Measurements from ENCODE around the gene NDUFB4.

The NDUFB4 gene

GRCh38 chr3:120596116-120596852 is at the start of gene NDUFB4:
NDUFB4 (plus strand) TSS chr3:120596336; CDS start chr3:120596360, 24 bp downstream.
- Histone ChIP-seq H3K4me3 (ENCODE audit: low read depth, low read length) (peak within 1 kb of the TSS; percentile 80), H3K27me3 (replicated peaks) (no peaks in the 10 kb centered on the region), H3K27ac (peak within 1 kb of the TSS; percentile 83), H3K36me3 (replicated peaks) (peaks cover 7% of the 10 kb centered on the region)
- DNase-seq: peak; percentile 98
- TF ChIP-seq CTCF (IDR thresholded peaks at IDR 0.05; ENCODE audit: low read depth, low read length, missing control alignments): no peak
- in situ Hi-C loops (cut with HindIII; ENCODE audit: low pct_ligation_motif_present, low sequenced_read_pairs): no loop called here

DNA sequence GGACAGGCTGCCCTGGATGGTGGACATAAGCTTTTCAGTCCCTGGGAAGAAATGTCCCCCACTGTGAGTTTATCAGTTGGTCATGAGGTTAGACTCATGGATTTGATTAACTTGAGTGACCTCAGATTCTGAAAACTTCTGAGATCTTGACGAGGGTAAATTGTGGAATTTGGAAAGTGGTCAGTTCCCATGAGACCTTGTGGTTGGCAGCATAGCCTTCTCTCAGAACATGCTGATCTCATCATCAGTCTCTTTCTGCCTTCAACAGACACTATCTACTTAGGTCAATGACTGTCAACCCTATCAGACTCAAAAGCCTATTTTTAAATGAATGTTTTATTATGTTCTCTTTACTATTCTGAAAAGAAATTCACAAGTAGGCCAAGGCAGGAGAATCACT is 45.6 kb upstream of the NDUFB4 start:
- in situ Hi-C loops (cut with HindIII; ENCODE audit: low pct_ligation_motif_present, low sequenced_read_pairs): no loop called here
- H3K4me3 ChIP-seq (ENCODE audit: low read depth, low read length): no peak overlapping the region
- H3K27ac ChIP-seq: no peak overlapping the region
- TF ChIP-seq CTCF (IDR thresholded peaks at IDR 0.05; ENCODE audit: low read depth, low read length, missing control alignments): no peak
- DNase-seq: peak; percentile 26
- no peaks in the 10 kb centered on the region for H3K27me3 ChIP-seq (replicated peaks)
- H3K36me3 ChIP-seq (replicated peaks): no peaks in the 10 kb centered on the region

GRCh38 chr3:120552184-120553172 is 43.7 kb upstream of the NDUFB4 start:
- TF ChIP-seq CTCF (IDR thresholded peaks at IDR 0.05; ENCODE audit: low read depth, low read length, missing control alignments): no peak
- Histone ChIP-seq H3K27ac (no peak overlapping the region), H3K4me3 (ENCODE audit: low read depth, low read length) (no peak overlapping the region), H3K36me3 (replicated peaks) (no peaks in the 10 kb centered on the region), H3K27me3 (replicated peaks) (no peaks in the 10 kb centered on the region)
- DNase-seq: no peak
- in situ Hi-C loops (cut with HindIII; ENCODE audit: low pct_ligation_motif_present, low sequenced_read_pairs): no loop called here

DNA sequence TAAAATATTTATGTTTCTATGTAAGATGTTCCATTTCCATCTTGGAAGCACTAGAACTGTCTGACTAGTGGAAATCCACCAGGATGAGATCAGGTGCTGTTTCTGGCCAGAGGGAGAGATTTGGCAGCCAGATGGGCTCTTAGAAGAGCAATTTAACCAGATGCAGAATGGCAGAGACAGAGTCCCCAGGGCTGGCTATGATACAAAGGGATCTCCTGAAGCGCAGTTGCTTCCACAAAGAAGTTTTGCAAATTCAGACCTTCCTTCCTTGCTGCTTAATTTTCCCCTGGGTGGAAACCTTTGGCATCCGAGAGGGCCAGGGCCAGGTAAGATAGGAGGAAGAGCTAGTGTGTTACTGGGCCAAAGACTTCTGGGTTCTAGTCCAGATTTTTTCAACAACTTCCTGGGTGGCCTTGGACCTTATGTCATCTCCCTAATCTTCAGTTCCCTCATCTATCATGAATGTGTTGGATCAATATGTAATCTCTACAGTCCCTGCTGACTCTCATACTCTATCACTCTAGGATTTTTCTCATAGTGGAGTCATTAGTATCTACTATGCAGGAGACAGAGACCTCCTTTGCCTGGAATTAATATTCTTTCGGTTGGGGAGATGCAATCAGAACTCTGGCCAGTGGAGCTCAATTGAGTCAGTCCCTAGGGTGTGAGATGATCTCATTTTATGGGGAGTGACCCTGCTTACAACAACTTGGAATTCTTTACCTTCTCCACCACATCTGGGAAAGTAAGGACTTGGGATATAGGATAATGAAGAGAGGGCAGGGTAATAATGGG is 41.1 kb upstream of the NDUFB4 start:
- in situ Hi-C loops (cut with HindIII; ENCODE audit: low pct_ligation_motif_present, low sequenced_read_pairs): no loop called here
- no peak for TF ChIP-seq CTCF (IDR thresholded peaks at IDR 0.05; ENCODE audit: low read depth, low read length, missing control alignments)
- no peak overlapping the region for H3K27ac ChIP-seq
- H3K4me3 ChIP-seq (ENCODE audit: low read depth, low read length): no peak overlapping the region
- no peaks in the 10 kb centered on the region for H3K27me3 ChIP-seq (replicated peaks)
- DNase-seq: no peak
- no peaks in the 10 kb centered on the region for H3K36me3 ChIP-seq (replicated peaks)

GRCh38 chr3:120555657-120556509 is 40.3 kb upstream of the NDUFB4 start:
- no peak for TF ChIP-seq CTCF (IDR thresholded peaks at IDR 0.05; ENCODE audit: low read depth, low read length, missing control alignments)
- in situ Hi-C loops (cut with HindIII; ENCODE audit: low pct_ligation_motif_present, low sequenced_read_pairs): no loop called here
- Histone ChIP-seq H3K27me3 (replicated peaks) (no peaks in the 10 kb centered on the region), H3K36me3 (replicated peaks) (no peaks in the 10 kb centered on the region), H3K4me3 (ENCODE audit: low read depth, low read length) (no peak overlapping the region), H3K27ac (no peak overlapping the region)
- DNase-seq: no peak
